AG04450 (cell line): ENCODE measurements around the gene RIPK4. TPM values are rescaled to one million over a fixed set of nuclear protein-coding genes. Genes with fewer than 3 reads are reported as not detected.

Experiments used
- CTCF ChIA-PET: fragments of 300-600, 350-600 bp; formaldehyde crosslinking; extraction: SDS; loops from one replicate; lab custom pipeline; 2022; ENCODE audit warnings: antibody characterized with exemption, inconsistent platforms; lab: Charles Lee
- POLR2A ChIA-PET: fragments of 350-600 bp; formaldehyde crosslinking; extraction: SDS; loops from one replicate; lab custom pipeline; 2021; ENCODE audit warnings: antibody characterized with exemption, inconsistent platforms; lab: Yijun Ruan, JAX
- DNase-seq: peaks from one replicate; pipeline ENCODE4 v3.0.0-alpha.2; 2011; ENCODE audit warnings: low read depth, low spot score
- H3K27ac ChIP-seq: one replicate; pipeline ENCODE4 v1.5.1; 2012; ENCODE audit warnings: low read depth, low read length, control low read depth
- H3K27me3 ChIP-seq: one replicate; pipeline ENCODE4 v1.6.0; 2012; ENCODE audit warnings: low read length; ENCODE audit not compliant: control insufficient read depth, insufficient read depth
- H3K4me3 ChIP-seq: 2 replicates; pipeline ENCODE4 v1.5.1; 2011; ENCODE audit warnings: mild to moderate bottlenecking, low read depth, low read length, control low read depth
- H3K9me3 ChIP-seq: 2 replicates; pipeline ENCODE4 v1.5.1; 2012; ENCODE audit warnings: low read length; ENCODE audit not compliant: control insufficient read depth, insufficient read depth
- CTCF ChIP-seq: IDR thresholded peaks from 2 replicates; pipeline ENCODE4 v1.5.1; 2011; ENCODE audit warnings: low read depth, low read length, control low read depth, inconsistent platforms
- polyA plus RNA-seq: library from polyadenylated mRNA; depleted of rRNA; stranded (reverse); fragments of >200 nt; gene quantifications from 2 replicates; pipeline ENCODE4 v1.2.3, GENCODE V29; 2011

The RIPK4 gene
- polyA plus RNA-seq, 1 experiment, result not detected

DNA sequence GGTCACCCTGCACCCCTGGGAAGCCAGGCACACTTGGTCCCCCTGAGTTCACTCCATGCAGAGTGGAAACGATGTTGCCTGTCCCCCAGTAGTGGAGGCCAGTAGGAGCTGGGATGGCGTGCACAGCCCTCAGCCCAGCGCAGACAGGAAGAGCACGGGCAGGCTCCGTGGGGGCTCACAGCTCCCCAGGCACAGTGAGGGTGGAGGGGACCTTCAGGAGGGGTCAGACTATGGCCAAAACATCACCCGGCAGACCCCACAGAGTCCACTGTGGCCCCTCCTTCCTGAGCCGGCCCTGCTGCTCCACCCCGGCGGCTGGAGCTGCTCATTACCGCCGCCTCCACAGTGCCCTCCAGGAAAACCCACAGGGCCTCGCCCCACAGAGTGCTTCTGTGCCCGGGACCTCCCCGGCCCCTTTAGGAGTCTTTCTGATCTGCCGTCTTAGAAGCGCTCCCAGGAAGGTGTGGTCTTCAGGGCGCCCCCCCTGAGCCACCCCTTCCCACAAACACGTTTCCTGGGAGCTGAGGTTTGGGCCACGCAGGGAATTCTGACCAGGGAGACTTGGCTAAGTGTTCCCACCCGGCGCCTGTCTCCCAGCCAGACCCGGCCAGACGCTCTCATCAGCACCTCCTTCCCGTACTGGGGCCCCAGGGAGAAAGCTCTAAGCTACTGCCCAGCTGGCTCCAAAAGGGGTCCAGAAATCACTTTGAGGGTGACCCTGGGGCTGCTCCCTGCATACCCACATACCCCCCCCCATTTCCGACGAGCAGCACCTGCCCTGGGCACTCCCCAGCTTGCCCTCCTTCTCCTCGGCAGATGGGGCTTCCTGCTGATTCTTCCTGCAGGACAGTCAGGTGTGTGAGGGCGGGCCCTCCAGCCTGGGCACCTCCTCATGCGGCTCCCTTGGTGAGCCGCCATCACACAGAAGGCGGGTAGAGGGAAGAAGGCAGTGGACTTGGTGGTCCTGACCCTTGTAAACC, 38.8 kb downstream of the RIPK4 start:
- no peak overlapping the region for H3K27ac ChIP-seq
- ChIA-PET CTCF (interaction anchor here (1.1 to 1.3 kb wide), 2 partner anchors 89 to 115 kb away, joined by 4 to 5 read pairs; no protein-coding TSS in a partner anchor), POLR2A (no interaction called here)

GRCh38 chr21:41726970-41727783, 39.7 kb downstream of the RIPK4 start:
- no peak for DNase-seq
- H3K27me3 ChIP-seq, result peaks cover 19% of the 10 kb centered on the region
- H3K27ac ChIP-seq, result no peak overlapping the region
- H3K4me3 ChIP-seq, result no peak overlapping the region
- ChIA-PET POLR2A (no interaction called here), CTCF (interaction anchor here (1.1 kb wide), 1 partner anchor 114 kb away, joined by 4 read pairs; no protein-coding TSS in a partner anchor)
- no peak for TF ChIP-seq CTCF
- no peaks in the 10 kb centered on the region; the same call in 1 of the 2 replicates for H3K9me3 ChIP-seq

More for the DNA sequence above, 38.8 kb downstream of the RIPK4 start:
- no peak for TF ChIP-seq CTCF
- peaks cover 24% of the 10 kb centered on the region for H3K27me3 ChIP-seq
- H3K9me3 ChIP-seq, result no peaks in the 10 kb centered on the region; the same call in 1 of the 2 replicates
- DNase-seq, result no peak
- H3K4me3 ChIP-seq, result no peak overlapping the region

GRCh38 chr21:41726630-41726969, 40.3 kb downstream of the RIPK4 start:
- CTCF ChIA-PET, result no interaction called here
- no peaks in the 10 kb centered on the region; the same call in 1 of the 2 replicates for H3K9me3 ChIP-seq
- POLR2A ChIA-PET, result no interaction called here
- TF ChIP-seq CTCF, result no peak
- H3K4me3 ChIP-seq, result no peak overlapping the region
- peaks cover 19% of the 10 kb centered on the region for H3K27me3 ChIP-seq
- no peak overlapping the region for H3K27ac ChIP-seq
- no peak for DNase-seq

DNA sequence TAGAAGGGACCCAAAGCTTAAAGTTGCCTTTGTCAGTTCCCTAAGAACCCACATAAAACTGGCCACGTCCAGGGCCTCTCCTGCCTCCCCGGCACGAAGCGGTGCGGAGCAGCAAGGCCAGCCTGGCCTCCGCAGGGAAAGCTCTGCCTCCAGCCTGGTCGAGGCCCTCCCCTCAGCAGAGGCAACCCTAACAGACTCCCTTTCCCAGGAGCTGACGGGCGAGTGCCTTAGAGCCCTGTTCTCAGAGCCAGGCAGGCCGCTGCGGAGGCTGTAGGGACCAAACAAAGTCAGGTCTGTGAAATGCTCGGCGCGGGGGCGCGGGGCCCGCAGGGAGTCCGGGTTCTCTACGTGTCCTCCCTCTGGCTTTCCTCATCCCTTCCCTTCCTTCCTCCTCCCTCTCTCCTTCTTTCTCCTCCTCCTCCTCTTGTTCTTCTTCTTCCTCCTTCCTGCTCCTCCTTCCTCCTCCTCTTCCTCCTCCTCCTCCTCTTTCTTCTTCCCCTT, 40.7 kb downstream of the RIPK4 start:
- no peak for DNase-seq
- peaks cover 19% of the 10 kb centered on the region for H3K27me3 ChIP-seq
- no peak overlapping the region for H3K4me3 ChIP-seq
- no peak for TF ChIP-seq CTCF
- POLR2A ChIA-PET, result no interaction called here
- CTCF ChIA-PET, result no interaction called here
- H3K27ac ChIP-seq, result no peak overlapping the region
- no peaks in the 10 kb centered on the region; the same call in 1 of the 2 replicates for H3K9me3 ChIP-seq
